ENCODE data around the gene KDM4D.
"Not testable (repeated sequence)": the region's sequence is repeated elsewhere in the genome, so short reads cannot be mapped to it uniquely, and the experiment has no call there.

GRCh38 chr11:95021468-95021867, 48.0 kb downstream of the KDM4D start:
- TF ChIP-seq NRF1 (IDR thresholded peaks at IDR 0.05; ENCODE audit: low read depth, low read length); CTCF (IDR thresholded peaks at IDR 0.05); GATA2 (CRISPR knock-in tag; IDR thresholded peaks at IDR 0.05); MXI1 (IDR thresholded peaks at IDR 0.05; ENCODE audit: low read depth, low read length): not testable (repeated sequence)

Data from SK-N-SH (cell line).